PC-9 (cell line): Measurements from ENCODE around the gene RYR3.

Source experiments
- CTCF ChIP-seq: fragments of 200-600 bp; sonication (generic); conservative IDR thresholded peaks from 2 replicates; pipeline ENCODE4 v1.6.1; 2017; ENCODE audit warnings: mixed run types, antibody characterized with exemption, mild to moderate bottlenecking, moderate library complexity
- EZH2 ChIP-seq: fragments of 200-600 bp; sonication (generic); IDR thresholded peaks from 2 replicates; pipeline ENCODE4 v1.8.0; 2017; ENCODE audit warnings: antibody characterized with exemption, low read depth

- TF ChIP-seq CTCF (no peak), EZH2 (no peak)
These were observed 81.7 kb downstream of the RYR3 start for GRCh38 chr15:33392453-33392852.
